GM12878 (cell line): ENCODE data around the gene ELAPOR1. TPM values are rescaled to one million over a fixed set of nuclear protein-coding genes. Genes with fewer than 3 reads are reported as not detected.
A peak's percentile ranks its signal among the peaks of the same experiment; 100 is the strongest.

Experiments used
- IKZF2 ChIP-seq, 2 experiments: fragments of 450-650 bp; IDR thresholded peaks; 2 replicates each; pipeline ENCODE4 v1.6.1; 2017; ENCODE audit warnings: mild to moderate bottlenecking in 2 of 2, moderate library complexity in 2 of 2
- MXI1 ChIP-seq: fragments of 150-350 bp; IDR thresholded peaks from 2 replicates; pipeline ENCODE4 v1.6.1; 2011; ENCODE audit warnings: low read depth, mild to moderate bottlenecking, inconsistent platforms, low read length, improper control_type of control experiment
- PAX8 ChIP-seq: fragments of 450-650 bp; IDR thresholded peaks from 2 replicates; pipeline ENCODE4 v1.6.1; 2017; ENCODE audit warnings: mild to moderate bottlenecking, moderate library complexity
- PML ChIP-seq: IDR thresholded peaks from 2 replicates; pipeline ENCODE4 v1.6.1; 2012; ENCODE audit warnings: low read length, inconsistent platforms
- RBBP5 ChIP-seq: fragments of 200-600 bp; sonication (generic); conservative IDR thresholded peaks from 2 replicates; pipeline ENCODE4 v1.6.1; 2016
- RFX5 ChIP-seq: IDR thresholded peaks from 2 replicates; pipeline ENCODE4 v1.6.1; 2011; ENCODE audit warnings: low read depth, low read length, improper control_type of control experiment
- SMAD1 ChIP-seq: fragments of 450-650 bp; IDR thresholded peaks from 2 replicates; pipeline ENCODE4 v1.6.1; 2018; ENCODE audit warnings: mild to moderate bottlenecking, low read depth; ENCODE audit not compliant: partially characterized antibody
- TBL1XR1 ChIP-seq: IDR thresholded peaks from 2 replicates; pipeline ENCODE4 v1.6.1; 2012; ENCODE audit warnings: low read depth, low read length, improper control_type of control experiment
- WRNIP1 ChIP-seq: IDR thresholded peaks from 2 replicates; pipeline ENCODE4 v1.6.1; 2011; ENCODE audit warnings: low read depth, low read length, improper control_type of control experiment, borderline replicate concordance
- polyA plus RNA-seq, 11 experiments: library from polyadenylated mRNA; depleted of rRNA in 4 of 11; unstranded in 6 of 11; stranded (reverse) in 5 of 11; fragments of >200 nt; fragmentation: Nextera tagmentation in 4 of 11; fragmentation: Illumina TruSeq in 1 of 11; extraction: Ambion mirVana in 4 of 11; extraction: Trizol in 1 of 11; gene quantifications; 1 replicate in 1 of 11; 2 replicates in 10 of 11; pipeline versions ENCODE4 v1.2.1 to v1.2.3, GENCODE V29; 2011 to 2016; ENCODE audit warnings: inconsistent platforms in 2 of 11, missing spikeins in 2 of 11, low read depth in 1 of 11
- total RNA-seq, 4 experiments: library from RNA; depleted of rRNA in 3 of 4; stranded (reverse); fragments of >200 nt in 3 of 4; fragmentation: Illumina TruSeq in 1 of 4; extraction: Trizol in 1 of 4; gene quantifications; 2 replicates each; pipeline versions ENCODE4 v1.2.1 to v1.2.3, GENCODE V29; 2013 to 2021
- TF ChIP-seq, protein P1 (sequence below): fragments of 450-650 bp; IDR thresholded peaks from 2 replicates; pipeline ENCODE4 v1.6.1; 2017; ENCODE audit warnings: mild to moderate bottlenecking, low read depth, inconsistent platforms; ENCODE audit not compliant: poor library complexity, severe bottlenecking
- TF ChIP-seq, protein P2 (sequence below): fragments of 450-650 bp; IDR thresholded peaks from 2 replicates; pipeline ENCODE4 v1.6.1; 2018; ENCODE audit warnings: borderline replicate concordance, mild to moderate bottlenecking; ENCODE audit not compliant: partially characterized antibody
- TF ChIP-seq, protein P3 (sequence below): fragments of 450-650 bp; IDR thresholded peaks from 2 replicates; pipeline ENCODE4 v1.6.1; 2017; ENCODE audit warnings: mild to moderate bottlenecking, moderate library complexity
- TF ChIP-seq, protein P4 (sequence below): IDR thresholded peaks from 2 replicates; pipeline ENCODE4 v1.6.1; 2012; ENCODE audit warnings: low read depth, low read length, improper control_type of control experiment

ELAPOR1 gene
- total and polyA plus RNA-seq, 10 of the 15 experiments (the other 5 are each of a cell fraction or from before 2014, with no cell fraction given): 0.04 to 2.1 (median 0.19) TPM; not detected in 2

DNA sequence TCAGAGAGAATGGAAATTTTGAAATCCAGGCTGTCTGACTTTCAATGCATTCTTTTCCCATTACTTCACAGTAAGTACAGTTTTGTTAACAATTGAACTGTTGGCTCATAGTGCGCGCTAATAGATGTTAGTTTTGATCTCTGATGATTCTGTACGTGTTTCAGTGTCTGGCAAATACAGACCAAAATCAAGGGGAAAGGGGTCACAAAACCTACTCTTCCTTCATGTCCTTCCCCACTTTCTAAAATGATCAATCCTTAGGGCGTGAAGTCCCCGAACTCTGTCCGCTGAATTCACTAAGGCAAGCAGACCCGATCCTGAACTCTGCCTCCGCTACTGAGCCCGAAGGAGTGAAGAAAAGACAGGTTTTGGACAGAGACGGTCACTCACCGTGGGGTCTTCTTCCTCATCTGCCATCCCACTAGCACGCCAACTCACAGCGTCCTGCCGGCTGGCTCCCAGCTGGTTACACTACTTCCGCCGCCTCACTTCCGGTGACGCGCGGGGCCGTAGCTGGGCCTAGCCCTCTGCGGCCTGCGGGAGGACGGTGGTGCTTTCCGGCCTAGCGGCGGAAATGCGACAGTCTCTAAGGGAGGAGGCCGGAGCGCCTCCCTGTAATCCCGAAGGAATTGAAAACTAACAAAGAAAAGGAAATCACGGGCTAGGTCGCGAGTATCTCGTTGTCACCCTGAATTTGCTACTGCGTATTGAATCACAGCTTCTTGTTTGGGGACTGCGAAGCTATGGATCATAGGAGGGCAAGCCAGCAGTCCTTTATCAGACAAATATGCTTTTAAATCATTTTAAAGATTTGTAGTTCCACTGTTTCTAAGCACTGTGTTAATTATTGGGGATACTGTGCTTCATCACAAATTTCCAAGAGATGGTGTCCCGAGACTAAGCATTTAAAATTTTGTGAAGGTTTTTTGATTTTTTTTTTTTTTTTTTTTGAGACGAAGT, 38.1 kb upstream of the ELAPOR1 start, which contains the start of gene TAF13 (continued):
- TF ChIP-seq IKZF2 (IDR thresholded peaks at IDR 0.05) (peak; percentile 83), PAX8 (no peak), RBBP5 (no peak), PML (peak; percentile 88; the same call in 1 of the 2 replicates), TBL1XR1 (peak; percentile 54; the same call in 1 of the 2 replicates), WRNIP1 (0 out of 2 replicates have a peak, but pooled peaks have one; percentile 50), SMAD1 (peak; percentile 21), RFX5 (no peak; the same call in 1 of the 2 replicates), MXI1 (peak; percentile 96)
- TF ChIP-seq, protein P1, sequence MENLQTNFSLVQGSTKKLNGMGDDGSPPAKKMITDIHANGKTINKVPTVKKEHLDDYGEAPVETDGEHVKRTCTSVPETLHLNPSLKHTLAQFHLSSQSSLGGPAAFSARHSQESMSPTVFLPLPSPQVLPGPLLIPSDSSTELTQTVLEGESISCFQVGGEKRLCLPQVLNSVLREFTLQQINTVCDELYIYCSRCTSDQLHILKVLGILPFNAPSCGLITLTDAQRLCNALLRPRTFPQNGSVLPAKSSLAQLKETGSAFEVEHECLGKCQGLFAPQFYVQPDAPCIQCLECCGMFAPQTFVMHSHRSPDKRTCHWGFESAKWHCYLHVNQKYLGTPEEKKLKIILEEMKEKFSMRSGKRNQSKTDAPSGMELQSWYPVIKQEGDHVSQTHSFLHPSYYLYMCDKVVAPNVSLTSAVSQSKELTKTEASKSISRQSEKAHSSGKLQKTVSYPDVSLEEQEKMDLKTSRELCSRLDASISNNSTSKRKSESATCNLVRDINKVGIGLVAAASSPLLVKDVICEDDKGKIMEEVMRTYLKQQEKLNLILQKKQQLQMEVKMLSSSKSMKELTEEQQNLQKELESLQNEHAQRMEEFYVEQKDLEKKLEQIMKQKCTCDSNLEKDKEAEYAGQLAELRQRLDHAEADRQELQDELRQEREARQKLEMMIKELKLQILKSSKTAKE: peak; percentile 11
- TF ChIP-seq, protein P2, sequence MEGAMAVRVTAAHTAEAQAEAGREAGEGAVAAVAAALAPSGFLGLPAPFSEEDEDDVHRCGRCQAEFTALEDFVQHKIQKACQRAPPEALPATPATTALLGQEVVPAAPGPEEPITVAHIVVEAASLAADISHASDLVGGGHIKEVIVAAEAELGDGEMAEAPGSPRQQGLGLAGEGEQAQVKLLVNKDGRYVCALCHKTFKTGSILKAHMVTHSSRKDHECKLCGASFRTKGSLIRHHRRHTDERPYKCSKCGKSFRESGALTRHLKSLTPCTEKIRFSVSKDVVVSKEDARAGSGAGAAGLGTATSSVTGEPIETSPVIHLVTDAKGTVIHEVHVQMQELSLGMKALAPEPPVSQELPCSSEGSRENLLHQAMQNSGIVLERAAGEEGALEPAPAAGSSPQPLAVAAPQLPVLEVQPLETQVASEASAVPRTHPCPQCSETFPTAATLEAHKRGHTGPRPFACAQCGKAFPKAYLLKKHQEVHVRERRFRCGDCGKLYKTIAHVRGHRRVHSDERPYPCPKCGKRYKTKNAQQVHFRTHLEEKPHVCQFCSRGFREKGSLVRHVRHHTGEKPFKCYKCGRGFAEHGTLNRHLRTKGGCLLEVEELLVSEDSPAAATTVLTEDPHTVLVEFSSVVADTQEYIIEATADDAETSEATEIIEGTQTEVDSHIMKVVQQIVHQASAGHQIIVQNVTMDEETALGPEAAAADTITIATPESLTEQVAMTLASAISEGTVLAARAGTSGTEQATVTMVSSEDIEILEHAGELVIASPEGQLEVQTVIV: peak; percentile 98
- TF ChIP-seq, protein P3, sequence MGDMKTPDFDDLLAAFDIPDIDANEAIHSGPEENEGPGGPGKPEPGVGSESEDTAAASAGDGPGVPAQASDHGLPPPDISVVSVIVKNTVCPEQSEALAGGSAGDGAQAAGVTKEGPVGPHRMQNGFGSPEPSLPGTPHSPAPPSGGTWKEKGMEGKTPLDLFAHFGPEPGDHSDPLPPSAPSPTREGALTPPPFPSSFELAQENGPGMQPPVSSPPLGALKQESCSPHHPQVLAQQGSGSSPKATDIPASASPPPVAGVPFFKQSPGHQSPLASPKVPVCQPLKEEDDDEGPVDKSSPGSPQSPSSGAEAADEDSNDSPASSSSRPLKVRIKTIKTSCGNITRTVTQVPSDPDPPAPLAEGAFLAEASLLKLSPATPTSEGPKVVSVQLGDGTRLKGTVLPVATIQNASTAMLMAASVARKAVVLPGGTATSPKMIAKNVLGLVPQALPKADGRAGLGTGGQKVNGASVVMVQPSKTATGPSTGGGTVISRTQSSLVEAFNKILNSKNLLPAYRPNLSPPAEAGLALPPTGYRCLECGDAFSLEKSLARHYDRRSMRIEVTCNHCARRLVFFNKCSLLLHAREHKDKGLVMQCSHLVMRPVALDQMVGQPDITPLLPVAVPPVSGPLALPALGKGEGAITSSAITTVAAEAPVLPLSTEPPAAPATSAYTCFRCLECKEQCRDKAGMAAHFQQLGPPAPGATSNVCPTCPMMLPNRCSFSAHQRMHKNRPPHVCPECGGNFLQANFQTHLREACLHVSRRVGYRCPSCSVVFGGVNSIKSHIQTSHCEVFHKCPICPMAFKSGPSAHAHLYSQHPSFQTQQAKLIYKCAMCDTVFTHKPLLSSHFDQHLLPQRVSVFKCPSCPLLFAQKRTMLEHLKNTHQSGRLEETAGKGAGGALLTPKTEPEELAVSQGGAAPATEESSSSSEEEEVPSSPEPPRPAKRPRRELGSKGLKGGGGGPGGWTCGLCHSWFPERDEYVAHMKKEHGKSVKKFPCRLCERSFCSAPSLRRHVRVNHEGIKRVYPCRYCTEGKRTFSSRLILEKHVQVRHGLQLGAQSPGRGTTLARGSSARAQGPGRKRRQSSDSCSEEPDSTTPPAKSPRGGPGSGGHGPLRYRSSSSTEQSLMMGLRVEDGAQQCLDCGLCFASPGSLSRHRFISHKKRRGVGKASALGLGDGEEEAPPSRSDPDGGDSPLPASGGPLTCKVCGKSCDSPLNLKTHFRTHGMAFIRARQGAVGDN: peak; percentile 80
- TF ChIP-seq, protein P4, sequence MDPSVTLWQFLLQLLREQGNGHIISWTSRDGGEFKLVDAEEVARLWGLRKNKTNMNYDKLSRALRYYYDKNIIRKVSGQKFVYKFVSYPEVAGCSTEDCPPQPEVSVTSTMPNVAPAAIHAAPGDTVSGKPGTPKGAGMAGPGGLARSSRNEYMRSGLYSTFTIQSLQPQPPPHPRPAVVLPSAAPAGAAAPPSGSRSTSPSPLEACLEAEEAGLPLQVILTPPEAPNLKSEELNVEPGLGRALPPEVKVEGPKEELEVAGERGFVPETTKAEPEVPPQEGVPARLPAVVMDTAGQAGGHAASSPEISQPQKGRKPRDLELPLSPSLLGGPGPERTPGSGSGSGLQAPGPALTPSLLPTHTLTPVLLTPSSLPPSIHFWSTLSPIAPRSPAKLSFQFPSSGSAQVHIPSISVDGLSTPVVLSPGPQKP: peak; percentile 91
